GM12878 (cell line): Measurements from ENCODE around the gene RNASEL. TPM values are rescaled to one million over a fixed set of nuclear protein-coding genes. Genes with fewer than 3 reads are reported as not detected.

Experiments
- ATAC-seq: fragments of 200-7000 bp; cut with Tn5 transposase; 3 replicates; pipeline ENCODE4 v1.9.1; 2020; ENCODE audit warnings: mild to moderate bottlenecking, moderate library complexity
- BruUV-seq: library from RNA; stranded (reverse); fragments of 400-500 nt; replicated peaks from 2 replicates; lab custom pipeline; 2021; lab: Mats Ljungman, UMichigan
- CTCF ChIA-PET: fragments of 300-600 bp; sonication (Branson Sonifier 250); formaldehyde crosslinking; extraction: SDS; loops from one replicate; lab custom pipeline; 2021; ENCODE audit warnings: inconsistent platforms; lab: Yijun Ruan, JAX
- POLR2A ChIA-PET: fragments of 350-600 bp; formaldehyde crosslinking; extraction: SDS; loops from one replicate; lab custom pipeline; 2021; ENCODE audit warnings: inconsistent platforms; lab: Charles Lee
- RAD21 ChIA-PET: fragments of 300-600 bp; sonication (Branson Sonifier 250); formaldehyde crosslinking; loops from one replicate; lab custom pipeline; 2023; ENCODE audit warnings: antibody characterized with exemption; ENCODE audit not compliant: unreplicated experiment; lab: Charles Lee
- SMC1A ChIA-PET: fragments of 300-600 bp; sonication (Branson Sonifier 250); formaldehyde crosslinking; loops from one replicate; lab custom pipeline; 2023; ENCODE audit not compliant: unreplicated experiment, uncharacterized antibody; lab: Charles Lee
- DNase-seq: peaks from one replicate; pipeline ENCODE4 v3.0.0-alpha.2; 2011; ENCODE audit warnings: low read depth, low spot score
- FAIRE-seq: peaks from 3 replicates; lab custom pipeline; 2011; peaks lifted over from hg19 to GRCh38; lab: Jason Lieb, UNC
- H2AFZ ChIP-seq: 2 replicates; pipeline ENCODE4 v1.6.0; 2011; ENCODE audit warnings: low read depth, low read length, control low read depth; ENCODE audit not compliant: control insufficient read depth
- H3K27ac ChIP-seq: 2 replicates; pipeline ENCODE4 v1.5.1; 2011; ENCODE audit warnings: control low read depth; ENCODE audit not compliant: control insufficient read depth, insufficient read depth
- H3K27me3 ChIP-seq, 2 experiments: replicated peaks in 1 of 2; 2 replicates each; pipeline versions ENCODE4 v1.6.0 to v1.6.1; 2011; ENCODE audit warnings: low read length in 1 of 2; ENCODE audit not compliant: control insufficient read depth in 2 of 2, insufficient read depth in 2 of 2
- H3K36me3 ChIP-seq, 2 experiments: 2 replicates each; pipeline ENCODE4 v1.5.1; 2011; ENCODE audit warnings: low read length in 1 of 2; ENCODE audit not compliant: control insufficient read depth in 2 of 2, insufficient read depth in 2 of 2
- H3K4me1 ChIP-seq: 2 replicates; pipeline ENCODE4 v1.6.1; 2011; ENCODE audit warnings: mild to moderate bottlenecking, low read length, moderate library complexity, mixed read lengths; ENCODE audit not compliant: control insufficient read depth, insufficient read depth
- H3K4me2 ChIP-seq: 2 replicates; pipeline ENCODE4 v1.6.0; 2011; ENCODE audit warnings: control low read depth; ENCODE audit not compliant: control insufficient read depth, insufficient read depth
- H3K4me3 ChIP-seq: fragments of 200-600 bp; sonication (generic); 2 replicates; pipeline ENCODE4 v1.5.1; 2016
- H3K79me2 ChIP-seq: 2 replicates; pipeline ENCODE4 v1.6.0; 2011; ENCODE audit warnings: low read length; ENCODE audit not compliant: control insufficient read depth, insufficient read depth
- H3K9ac ChIP-seq: 2 replicates; pipeline ENCODE4 v1.8.0; 2011; ENCODE audit warnings: low read length, control low read depth, mixed read lengths; ENCODE audit not compliant: control insufficient read depth, insufficient read depth
- H3K9me3 ChIP-seq: replicated peaks from 3 replicates; pipeline ENCODE4 v1.5.1; 2011; ENCODE audit warnings: mild to moderate bottlenecking, low read length; ENCODE audit not compliant: control insufficient read depth, insufficient read depth
- H4K20me1 ChIP-seq: 2 replicates; pipeline ENCODE4 v1.6.0; 2011; ENCODE audit not compliant: control insufficient read depth, insufficient read depth
- CHD1 ChIP-seq: IDR thresholded peaks from 2 replicates; pipeline ENCODE4 v1.6.1; 2012; ENCODE audit warnings: low read depth, low read length, improper control_type of control experiment
- IKZF2 ChIP-seq, 2 experiments: fragments of 450-650 bp; IDR thresholded peaks; 2 replicates each; pipeline ENCODE4 v1.6.1; 2017; ENCODE audit warnings: mild to moderate bottlenecking in 2 of 2, moderate library complexity in 2 of 2
- KLF5 ChIP-seq: fragments of 450-650 bp; IDR thresholded peaks from 2 replicates; pipeline ENCODE4 v1.6.1; 2014; ENCODE audit warnings: mild to moderate bottlenecking; ENCODE audit not compliant: partially characterized antibody
- NR2C1 ChIP-seq: fragments of 450-650 bp; IDR thresholded peaks from 2 replicates; pipeline ENCODE4 v1.6.1; 2017; ENCODE audit warnings: antibody characterized with exemption, mild to moderate bottlenecking, moderate library complexity
- PAX8 ChIP-seq: fragments of 450-650 bp; IDR thresholded peaks from 2 replicates; pipeline ENCODE4 v1.6.1; 2017; ENCODE audit warnings: mild to moderate bottlenecking, moderate library complexity
- SP1 ChIP-seq: IDR thresholded peaks from one replicate; pipeline ENCODE4 v1.6.1; 2011; ENCODE audit warnings: low read depth, low read length
- SPI1 ChIP-seq: IDR thresholded peaks from 2 replicates; pipeline ENCODE4 v1.6.1; 2011; ENCODE audit warnings: low read depth, mild to moderate bottlenecking, low read length, moderate library complexity, borderline replicate concordance; ENCODE audit not compliant: insufficient read depth
- SRF ChIP-seq, 2 experiments: IDR thresholded peaks; 2 replicates each; pipeline ENCODE4 v1.6.1; 2011; ENCODE audit warnings: low read depth in 2 of 2, low read length in 2 of 2, mild to moderate bottlenecking in 1 of 2, moderate library complexity in 1 of 2
- STAT1 ChIP-seq: fragments of 450-650 bp; conservative IDR thresholded peaks from 2 replicates; pipeline ENCODE4 v1.6.1; 2014; ENCODE audit warnings: antibody characterized with exemption, mild to moderate bottlenecking
- TARDBP ChIP-seq: IDR thresholded peaks from 2 replicates; pipeline ENCODE4 v1.6.1; 2016; ENCODE audit warnings: borderline replicate concordance
- YBX1 ChIP-seq: fragments of 450-650 bp; IDR thresholded peaks from 2 replicates; pipeline ENCODE4 v1.6.1; 2016; ENCODE audit warnings: antibody characterized with exemption
- WGBS: methylation state at CpG from one replicate; pipeline ENCODE4 v1.1.6; 2016; ENCODE audit warnings: low lambda C conversion rate; ENCODE audit not compliant: insufficient replicate concordance, insufficient coverage; ENCODE audit errors: missing lambda C conversion rate; 5-methylcytosine and 5-hydroxymethylcytosine counted together
- in situ Hi-C: fragments of 300-500 bp; cut with MboI; formaldehyde crosslinking; loops from 9 replicates; pipeline ENCODE4 v1.14.3; 2018; ENCODE audit warnings: mixed read lengths
- intact Hi-C: fragments of 100-400 bp; cut with micrococcal nuclease; formaldehyde crosslinking; loops from one replicate; pipeline ENCODE4 v1.14.2; 2022; ENCODE audit not compliant: unreplicated experiment
- polyA plus RNA-seq, 11 experiments: library from polyadenylated mRNA; depleted of rRNA in 4 of 11; unstranded in 6 of 11; stranded (reverse) in 5 of 11; fragments of >200 nt; fragmentation: Nextera tagmentation in 4 of 11; fragmentation: Illumina TruSeq in 1 of 11; extraction: Ambion mirVana in 4 of 11; extraction: Trizol in 1 of 11; gene quantifications; 1 replicate in 1 of 11; 2 replicates in 10 of 11; pipeline versions ENCODE4 v1.2.1 to v1.2.3, GENCODE V29; 2011 to 2016; ENCODE audit warnings: inconsistent platforms in 2 of 11, missing spikeins in 2 of 11, low read depth in 1 of 11
- total RNA-seq, 4 experiments: library from RNA; depleted of rRNA in 3 of 4; stranded (reverse); fragments of >200 nt in 3 of 4; fragmentation: Illumina TruSeq in 1 of 4; extraction: Trizol in 1 of 4; gene quantifications; 2 replicates each; pipeline versions ENCODE4 v1.2.1 to v1.2.3, GENCODE V29; 2013 to 2021
- TF ChIP-seq, protein P1 (sequence below): IDR thresholded peaks from 2 replicates; pipeline ENCODE4 v1.6.1; 2011; ENCODE audit warnings: low read depth, mild to moderate bottlenecking, low read length, moderate library complexity, borderline replicate concordance; ENCODE audit errors: extremely low read depth
- TF ChIP-seq, protein P2 (sequence below): fragments of 450-650 bp; conservative IDR thresholded peaks from 2 replicates; pipeline ENCODE4 v1.6.1; 2017; ENCODE audit warnings: mild to moderate bottlenecking, moderate library complexity
- TF ChIP-seq, protein P3 (sequence below), 3 experiments: IDR thresholded peaks in 2 of 3; conservative IDR thresholded peaks in 1 of 3; 2 replicates each; pipeline ENCODE4 v1.5.1; 2011; ENCODE audit warnings: low read depth in 3 of 3, low read length in 3 of 3, mild to moderate bottlenecking in 3 of 3, control low read depth in 2 of 3, moderate library complexity in 2 of 3, inconsistent platforms in 1 of 3, mixed read lengths in 1 of 3; ENCODE audit not compliant: control insufficient read depth in 2 of 3, insufficient read depth in 1 of 3; ENCODE audit errors: extremely low read depth in 1 of 3
- TF ChIP-seq, protein P4 (sequence below): IDR thresholded peaks from 2 replicates; pipeline ENCODE4 v1.6.1; 2012; ENCODE audit warnings: low read length, inconsistent platforms

RNASEL gene
- total and polyA plus RNA-seq, 10 of the 15 experiments (the other 5 are each of a cell fraction or from before 2014, with no cell fraction given): 3.0 to 10.8 (median 5.0) TPM

DNA sequence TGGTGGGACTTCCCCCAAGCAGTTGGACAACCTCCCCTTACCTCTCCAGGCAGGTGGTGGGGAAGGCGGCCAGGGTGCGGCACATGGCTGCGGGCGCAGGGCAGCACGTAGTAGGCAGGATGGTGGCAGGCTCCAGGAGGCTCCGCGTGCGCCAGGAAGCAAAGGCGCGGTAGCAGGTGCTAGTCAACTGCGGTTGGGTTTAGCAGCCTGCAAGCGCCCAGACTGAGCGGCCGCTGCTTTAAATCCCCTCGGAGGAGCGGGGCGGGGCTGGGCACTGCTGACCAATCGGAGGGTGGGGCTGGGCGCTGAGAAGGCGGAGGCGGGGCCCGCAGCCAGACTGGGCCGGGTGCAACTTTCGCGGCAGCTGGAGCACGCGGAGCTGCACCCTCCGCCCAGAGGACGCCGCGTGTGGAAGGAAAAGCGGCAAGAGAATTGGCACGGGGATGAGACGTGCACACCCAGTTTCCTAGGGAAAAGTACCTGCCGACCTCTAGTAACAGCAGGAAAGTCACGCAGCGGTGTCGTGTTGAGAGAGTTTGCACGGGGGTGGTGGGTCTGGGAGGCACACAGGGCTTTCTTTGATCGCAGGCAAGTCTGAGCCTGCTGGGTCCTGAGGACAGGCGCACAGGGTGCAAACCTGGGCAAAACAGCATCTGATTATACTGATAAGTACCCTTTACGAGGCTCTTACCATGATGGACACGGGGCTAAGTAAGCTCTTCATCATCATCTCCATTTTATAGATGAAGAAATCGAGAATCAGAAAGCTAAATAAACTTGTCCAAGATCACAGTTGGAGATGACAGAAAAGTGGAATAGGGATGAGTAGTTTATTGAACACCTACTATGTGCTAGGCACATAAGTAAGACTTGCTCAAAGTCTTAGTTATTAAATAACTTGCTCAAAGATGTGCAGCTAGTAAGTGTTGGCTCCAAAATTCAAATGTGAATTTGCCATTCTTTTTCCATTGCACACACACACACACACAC lies 15.4 kb upstream of the RNASEL start, which contains the start of gene RGS16:
Gene RGS16 (minus strand): TSS at position 215 of the 990 bp plus-strand sequence. CDS start 130 bp downstream, at position 85.
- peak within 1 kb of the TSS; percentile 64 for H3K9ac ChIP-seq
- H3K79me2 ChIP-seq: peaks cover 37% of the 10 kb centered on the region
- ChIA-PET SMC1A (interaction anchor here (0.8 to 28.0 kb wide), 13 partner anchors 12 to 225 kb away, joined by 3 to 1145 read pairs (median 5); partner anchors contain the start of gene NPL), POLR2A (interaction anchor here (0.6 to 3.5 kb wide), 16 partner anchors 9 to 213 kb away, joined by 3 to 24 read pairs (median 4); partner anchors contain the start of gene GLUL), CTCF (interaction anchor here (0.8 to 37.4 kb wide), 15 partner anchors 10 to 184 kb away, joined by 3 to 1888 read pairs (median 5); partner anchors contain the start of gene NPL), RAD21 (interaction anchor here (0.7 to 23.0 kb wide), 18 partner anchors 8 to 187 kb away, joined by 3 to 946 read pairs (median 8); no protein-coding TSS in a partner anchor)
- DNase-seq (peak; percentile 61), FAIRE-seq (peak; percentile 44), ATAC-seq (peak; percentile 91)
- peak within 1 kb of the TSS; percentile 85 for H3K4me3 ChIP-seq
- peak within 1 kb of the TSS; percentile 83 for H2AFZ ChIP-seq
- no peaks in the 10 kb centered on the region for H3K27me3 ChIP-seq
- H3K36me3 ChIP-seq: peaks cover 11 to 17% of the 10 kb centered on the region in 2 experiments; a peak in 3 of 4 replicates
- BruUV-seq: no TSS peak
- intact Hi-C loops (loop anchor here (1.0 to 5.0 kb wide), 4 partner anchors 12 to 233 kb away; partner anchors contain the start of gene DHX9), in situ Hi-C loops (no loop called here)
- peak within 1 kb of the TSS; percentile 54 for H3K27ac ChIP-seq
- H3K9me3 ChIP-seq: no peaks in the 10 kb centered on the region
- peak within 1 kb of the TSS; percentile 78 for H3K4me2 ChIP-seq
- H3K4me1 ChIP-seq: peaks cover 25% of the 10 kb centered on the region
- 3% methylated on average over 44 of the region's 44 CpGs for WGBS
- no peaks in the 10 kb centered on the region; the same call in 1 of the 2 replicates for H4K20me1 ChIP-seq
- TF ChIP-seq KLF5: no peak
- no peak for TF ChIP-seq SPI1
- TF ChIP-seq, protein P1, sequence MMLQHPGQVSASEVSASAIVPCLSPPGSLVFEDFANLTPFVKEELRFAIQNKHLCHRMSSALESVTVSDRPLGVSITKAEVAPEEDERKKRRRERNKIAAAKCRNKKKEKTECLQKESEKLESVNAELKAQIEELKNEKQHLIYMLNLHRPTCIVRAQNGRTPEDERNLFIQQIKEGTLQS: no peak
- TF ChIP-seq, protein P2, sequence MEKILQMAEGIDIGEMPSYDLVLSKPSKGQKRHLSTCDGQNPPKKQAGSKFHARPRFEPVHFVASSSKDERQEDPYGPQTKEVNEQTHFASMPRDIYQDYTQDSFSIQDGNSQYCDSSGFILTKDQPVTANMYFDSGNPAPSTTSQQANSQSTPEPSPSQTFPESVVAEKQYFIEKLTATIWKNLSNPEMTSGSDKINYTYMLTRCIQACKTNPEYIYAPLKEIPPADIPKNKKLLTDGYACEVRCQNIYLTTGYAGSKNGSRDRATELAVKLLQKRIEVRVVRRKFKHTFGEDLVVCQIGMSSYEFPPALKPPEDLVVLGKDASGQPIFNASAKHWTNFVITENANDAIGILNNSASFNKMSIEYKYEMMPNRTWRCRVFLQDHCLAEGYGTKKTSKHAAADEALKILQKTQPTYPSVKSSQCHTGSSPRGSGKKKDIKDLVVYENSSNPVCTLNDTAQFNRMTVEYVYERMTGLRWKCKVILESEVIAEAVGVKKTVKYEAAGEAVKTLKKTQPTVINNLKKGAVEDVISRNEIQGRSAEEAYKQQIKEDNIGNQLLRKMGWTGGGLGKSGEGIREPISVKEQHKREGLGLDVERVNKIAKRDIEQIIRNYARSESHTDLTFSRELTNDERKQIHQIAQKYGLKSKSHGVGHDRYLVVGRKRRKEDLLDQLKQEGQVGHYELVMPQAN: peak; percentile 81
- no peak for TF ChIP-seq PAX8
- TF ChIP-seq, protein P3, sequence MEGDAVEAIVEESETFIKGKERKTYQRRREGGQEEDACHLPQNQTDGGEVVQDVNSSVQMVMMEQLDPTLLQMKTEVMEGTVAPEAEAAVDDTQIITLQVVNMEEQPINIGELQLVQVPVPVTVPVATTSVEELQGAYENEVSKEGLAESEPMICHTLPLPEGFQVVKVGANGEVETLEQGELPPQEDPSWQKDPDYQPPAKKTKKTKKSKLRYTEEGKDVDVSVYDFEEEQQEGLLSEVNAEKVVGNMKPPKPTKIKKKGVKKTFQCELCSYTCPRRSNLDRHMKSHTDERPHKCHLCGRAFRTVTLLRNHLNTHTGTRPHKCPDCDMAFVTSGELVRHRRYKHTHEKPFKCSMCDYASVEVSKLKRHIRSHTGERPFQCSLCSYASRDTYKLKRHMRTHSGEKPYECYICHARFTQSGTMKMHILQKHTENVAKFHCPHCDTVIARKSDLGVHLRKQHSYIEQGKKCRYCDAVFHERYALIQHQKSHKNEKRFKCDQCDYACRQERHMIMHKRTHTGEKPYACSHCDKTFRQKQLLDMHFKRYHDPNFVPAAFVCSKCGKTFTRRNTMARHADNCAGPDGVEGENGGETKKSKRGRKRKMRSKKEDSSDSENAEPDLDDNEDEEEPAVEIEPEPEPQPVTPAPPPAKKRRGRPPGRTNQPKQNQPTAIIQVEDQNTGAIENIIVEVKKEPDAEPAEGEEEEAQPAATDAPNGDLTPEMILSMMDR (IDR thresholded peaks at IDR 0.05 in 2 of 3, conservative IDR thresholded peaks at IDR 0.05 in 1 of 3; ENCODE audit: control insufficient read depth in 2 of 3, extremely low read depth in 1 of 3, insufficient read depth in 1 of 3, low read depth in 3 of 3, low read length in 3 of 3): no peak
- TF ChIP-seq YBX1: no peak
- TF ChIP-seq, protein P4, sequence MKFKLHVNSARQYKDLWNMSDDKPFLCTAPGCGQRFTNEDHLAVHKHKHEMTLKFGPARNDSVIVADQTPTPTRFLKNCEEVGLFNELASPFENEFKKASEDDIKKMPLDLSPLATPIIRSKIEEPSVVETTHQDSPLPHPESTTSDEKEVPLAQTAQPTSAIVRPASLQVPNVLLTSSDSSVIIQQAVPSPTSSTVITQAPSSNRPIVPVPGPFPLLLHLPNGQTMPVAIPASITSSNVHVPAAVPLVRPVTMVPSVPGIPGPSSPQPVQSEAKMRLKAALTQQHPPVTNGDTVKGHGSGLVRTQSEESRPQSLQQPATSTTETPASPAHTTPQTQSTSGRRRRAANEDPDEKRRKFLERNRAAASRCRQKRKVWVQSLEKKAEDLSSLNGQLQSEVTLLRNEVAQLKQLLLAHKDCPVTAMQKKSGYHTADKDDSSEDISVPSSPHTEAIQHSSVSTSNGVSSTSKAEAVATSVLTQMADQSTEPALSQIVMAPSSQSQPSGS: no peak
- TF ChIP-seq IKZF2 (IDR thresholded peaks at IDR 0.05): peak; percentile 44 to 73; a peak in 3 of 4 replicates
- TF ChIP-seq SP1: no peak
- TF ChIP-seq CHD1: no peak
- no peak for TF ChIP-seq SRF (IDR thresholded peaks at IDR 0.05; ENCODE audit: low read depth in 2 of 2, low read length in 2 of 2)
- TF ChIP-seq TARDBP: peak; percentile 50; the same call in 1 of the 2 replicates
- no peak for TF ChIP-seq STAT1
- TF ChIP-seq NR2C1: no peak
